GM04504 (cell line): Measurements from ENCODE around the gene TRIM34.
"Not testable (repeated sequence)": the region's sequence is repeated elsewhere in the genome, so short reads cannot be mapped to it uniquely, and the experiment has no call there.

Experiments used
- DNase-seq: peaks from one replicate; pipeline ENCODE4 v3.0.0-alpha.2; 2012; ENCODE audit warnings: low read depth

Gene TRIM34

GRCh38 chr11:5686426-5686825, 61.6 kb downstream of the TRIM34 start:
- no peak for DNase-seq

GRCh38 chr11:5688482-5688881, 63.7 kb downstream of the TRIM34 start:
- no peak for DNase-seq

GRCh38 chr11:5689551-5689983, 64.8 kb downstream of the TRIM34 start, which contains the start of gene TRIM22:
Gene TRIM22, plus strand, starts transcription at chr11:5689790. Its CDS starts 6,443 bp downstream, at chr11:5696233.
- DNase-seq = peak; percentile 72

- DNase-seq = peak; percentile 22
Measured at GRCh38 chr11:5690216-5690615, 65.4 kb downstream of the TRIM34 start.

- peak; percentile 26 for DNase-seq
Measured at GRCh38 chr11:5690736-5691135, 65.9 kb downstream of the TRIM34 start.

- not testable (repeated sequence) for DNase-seq
Measured at GRCh38 chr11:5691238-5691963, 66.6 kb downstream of the TRIM34 start.

- no peak for DNase-seq
Measured at GRCh38 chr11:5691964-5692361, 67.2 kb downstream of the TRIM34 start.
